Stimulated activated CD4-positive, alpha-beta T cell treated with anti-CD3 and anti-CD28 coated beads, Interleukin-12 subunit alpha, Interleukin-12 subunit beta, amount 100 ng/mL, for 24 hours (primary cell): ENCODE results near the gene MATN1.

Source experiments
- DNase-seq, 2 experiments: peaks; one replicate each; pipeline ENCODE4 v3.0.0-alpha.2; 2020; ENCODE audit warnings: low read depth in 2 of 2

Gene MATN1

DNA sequence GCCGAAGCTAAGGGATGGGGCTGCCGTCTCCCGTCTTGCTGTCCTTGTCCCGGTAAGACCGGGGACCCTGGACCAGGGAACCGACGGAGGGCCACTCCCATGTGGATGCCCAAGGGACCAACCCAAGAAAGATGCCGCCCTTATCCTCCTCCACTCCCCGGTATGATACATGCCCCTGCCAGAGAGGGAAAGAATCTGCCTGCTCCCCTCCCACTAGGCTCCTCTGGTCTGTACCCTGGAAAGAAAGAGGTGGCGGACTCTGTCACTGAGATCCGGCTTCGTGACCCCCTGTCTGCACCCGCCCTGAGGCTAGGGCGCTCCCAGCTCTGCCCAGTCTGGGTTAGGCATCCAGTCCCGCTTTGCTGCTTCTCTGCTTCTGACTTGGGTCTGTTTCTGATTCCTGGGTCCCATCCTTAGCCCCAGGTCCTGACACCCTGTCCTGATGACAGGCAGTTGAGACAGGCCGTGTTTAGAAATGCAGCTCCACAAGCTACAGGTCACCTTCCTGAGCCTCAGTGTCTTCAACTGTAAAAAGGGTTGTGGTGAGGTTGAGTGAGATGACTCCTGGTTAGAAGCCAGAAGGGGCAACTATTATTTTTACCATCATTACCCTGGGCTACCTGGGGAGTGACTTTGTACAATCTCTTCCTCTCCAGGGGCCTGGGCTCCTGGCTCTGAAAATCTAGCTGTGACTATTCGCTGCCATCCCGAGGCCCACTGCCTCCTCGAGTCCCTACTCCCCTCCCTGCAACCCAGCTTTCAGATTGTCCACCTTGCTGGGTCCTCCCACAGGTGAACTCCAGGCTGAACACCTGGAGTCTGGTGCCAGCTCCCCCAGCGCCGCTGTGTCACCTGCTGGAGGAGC lies 3.7 kb downstream of the MATN1 start:
- no peak for DNase-seq

DNA sequence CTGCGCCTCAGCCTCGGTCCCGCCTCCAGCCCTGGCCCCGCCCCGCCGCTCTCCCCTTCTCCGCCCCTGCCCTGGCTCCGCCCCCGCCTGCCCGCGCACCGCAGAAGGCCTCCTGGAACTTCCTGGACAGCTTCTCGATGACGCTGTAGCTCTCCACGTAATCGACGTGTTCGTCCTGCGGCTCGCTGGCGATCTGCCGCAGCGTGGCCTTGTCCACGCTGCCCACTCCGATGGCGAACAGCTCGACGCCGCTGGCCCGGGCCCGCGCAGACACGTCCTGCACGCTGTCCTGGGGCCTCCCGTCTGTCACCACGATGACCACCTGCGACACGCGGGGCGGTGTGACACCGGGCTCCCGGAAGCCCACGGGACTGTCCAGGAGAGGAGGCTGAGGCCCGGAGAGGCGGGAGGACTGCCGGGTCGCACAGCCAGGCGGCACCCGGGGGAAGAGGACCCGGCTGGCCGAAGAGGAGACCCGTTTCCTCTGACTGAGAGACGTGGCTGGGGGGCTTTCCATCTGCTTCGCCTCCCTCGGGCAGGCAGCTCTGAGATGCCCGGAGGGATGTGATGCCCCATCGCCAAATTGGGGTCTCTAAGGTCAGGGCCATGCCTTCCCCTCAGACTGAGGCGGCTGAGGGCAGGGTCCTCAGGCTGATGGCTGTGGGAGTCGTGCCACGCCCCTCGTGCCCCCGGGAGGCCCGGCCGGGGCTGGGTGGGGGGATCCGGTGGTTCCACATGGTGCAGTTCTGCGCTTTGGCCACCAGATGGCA lies 4.6 kb downstream of the MATN1 start:
- DNase-seq: peak; percentile 76 to 78

DNA sequence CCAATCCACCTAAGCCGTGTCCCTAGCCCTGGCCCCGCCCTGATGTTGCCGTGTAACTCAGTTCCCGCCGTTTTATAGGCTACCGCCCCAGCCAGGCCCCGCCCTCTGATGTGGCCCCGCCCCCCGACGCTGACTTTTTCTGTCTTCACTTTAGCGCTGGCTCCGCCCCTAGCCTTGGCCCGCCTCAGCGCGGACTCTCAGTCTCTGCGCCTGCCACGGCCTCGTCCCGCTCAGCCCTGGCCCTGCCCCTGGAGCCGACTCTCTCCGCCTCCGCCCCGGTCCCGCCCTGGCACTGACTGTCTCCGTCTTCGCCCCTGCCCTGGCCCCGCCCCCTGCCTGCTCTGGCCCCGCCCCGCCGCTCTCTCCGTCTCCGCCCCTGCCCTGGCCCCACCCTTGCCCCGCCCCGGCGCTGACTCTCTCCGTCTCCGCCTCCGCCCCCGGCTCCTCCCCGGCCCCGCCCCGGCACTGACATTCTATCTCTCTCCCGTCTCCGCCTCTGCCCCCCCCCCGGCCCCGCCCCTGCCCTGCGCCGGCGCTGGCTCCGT lies 5.2 kb downstream of the MATN1 start:
- peak; percentile 99 to 100 for DNase-seq

DNA sequence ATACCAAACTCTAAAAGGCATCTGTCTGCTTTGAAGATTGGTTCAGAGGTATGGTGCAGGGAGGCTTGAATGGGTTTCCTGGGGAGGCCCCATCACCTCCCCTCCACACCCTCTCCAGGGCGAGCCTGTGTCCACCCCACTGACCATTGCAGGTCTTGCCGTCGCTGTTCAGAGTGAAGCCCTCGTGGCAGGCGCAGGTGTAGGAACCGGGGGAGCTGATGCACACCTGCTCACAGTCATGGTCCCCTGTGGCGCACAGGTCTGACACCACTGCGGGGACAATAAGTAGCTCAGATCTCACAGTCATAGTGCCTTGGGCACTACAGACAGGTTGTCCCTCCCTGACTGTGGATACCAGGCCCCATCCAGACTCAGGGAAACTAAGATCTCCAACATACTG lies 6.7 kb downstream of the MATN1 start:
- DNase-seq: no peak

DNA sequence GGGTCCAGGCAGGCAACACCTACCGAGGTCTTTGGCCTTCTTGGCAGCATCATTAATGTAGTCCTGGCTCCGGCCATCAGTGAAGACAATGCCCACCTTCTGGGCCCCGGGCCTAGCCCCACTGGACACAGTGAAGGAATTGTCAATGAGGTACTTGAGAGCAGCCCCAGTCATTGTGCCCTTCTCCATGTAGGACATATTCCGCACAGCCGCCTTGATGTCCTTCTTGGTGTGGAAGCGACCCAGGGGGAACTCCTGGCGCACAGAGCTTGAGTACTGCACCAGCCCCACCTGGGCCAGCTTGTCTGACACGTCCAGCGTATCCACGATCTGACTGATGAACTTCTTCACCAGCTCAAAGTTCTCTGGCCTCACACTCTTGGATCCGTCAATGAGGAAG lies 7.5 kb downstream of the MATN1 start:
- DNase-seq: no peak

DNA sequence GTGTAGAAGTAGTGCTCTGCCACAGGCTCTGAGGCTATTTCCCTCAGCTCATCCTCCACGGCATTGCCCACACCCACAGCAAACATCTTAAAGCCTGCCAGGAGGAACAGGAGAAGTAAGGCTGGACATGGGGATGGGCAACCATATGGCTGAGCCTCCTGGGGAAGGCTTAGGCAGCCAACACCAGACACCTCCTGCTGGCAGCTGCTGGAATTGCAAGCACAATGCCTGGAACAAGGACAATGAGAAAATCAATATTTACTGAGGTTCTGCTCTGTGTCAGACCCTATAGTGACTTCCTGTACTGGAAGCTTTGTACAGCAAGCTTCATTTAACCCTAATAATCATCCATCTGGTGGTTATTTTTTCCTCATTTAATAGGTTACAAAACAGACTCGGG lies 8.2 kb downstream of the MATN1 start:
- DNase-seq: peak in 1 of 2 experiments; percentile 40

DNA sequence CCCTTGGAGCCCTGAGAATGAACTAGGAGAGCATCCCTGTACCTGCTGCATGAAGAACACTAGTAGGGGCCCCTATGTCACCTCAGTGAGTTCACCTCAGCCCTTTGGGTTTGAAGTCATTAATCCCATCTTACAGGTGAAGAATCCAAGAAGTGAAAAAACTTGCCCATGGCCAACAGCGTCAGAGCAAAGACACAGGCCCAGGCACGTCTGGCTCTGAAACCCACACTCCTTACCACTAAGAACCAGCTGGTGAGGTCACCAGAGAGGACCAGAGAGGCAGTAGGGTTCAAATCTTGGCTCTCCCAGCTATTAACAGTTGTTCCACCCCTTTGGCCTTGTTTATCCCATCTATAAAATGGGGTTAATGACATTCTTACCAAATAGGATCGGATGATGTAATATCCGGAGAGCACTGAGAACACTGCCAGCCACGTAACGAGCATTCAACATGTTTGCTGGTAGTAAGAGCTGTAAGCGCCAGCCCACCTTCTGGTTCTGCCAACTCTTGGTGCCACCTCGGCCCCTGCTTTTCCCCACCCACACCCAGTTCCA lies 8.8 kb downstream of the MATN1 start:
- no peak for DNase-seq

DNA sequence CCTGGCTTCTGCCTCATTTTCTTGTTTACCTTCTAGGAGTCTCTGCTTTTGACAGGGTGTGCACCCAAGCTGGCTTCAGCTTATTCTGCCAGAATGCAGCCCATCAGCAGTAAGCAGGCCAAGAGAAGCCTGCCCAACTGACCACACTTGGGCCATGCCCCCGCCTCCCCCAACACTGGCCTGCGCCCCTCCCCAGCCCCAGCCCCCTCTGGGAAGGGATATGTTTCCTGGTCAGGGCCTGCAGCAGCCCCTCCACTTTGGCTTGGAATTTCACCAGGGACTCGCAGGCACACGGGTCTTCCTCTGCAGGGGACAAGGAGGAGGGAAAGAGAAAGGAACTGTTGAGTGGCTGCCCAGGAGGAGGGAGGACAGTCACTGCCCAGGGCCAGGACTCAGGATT lies 9.4 kb downstream of the MATN1 start:
- no peak for DNase-seq

DNA sequence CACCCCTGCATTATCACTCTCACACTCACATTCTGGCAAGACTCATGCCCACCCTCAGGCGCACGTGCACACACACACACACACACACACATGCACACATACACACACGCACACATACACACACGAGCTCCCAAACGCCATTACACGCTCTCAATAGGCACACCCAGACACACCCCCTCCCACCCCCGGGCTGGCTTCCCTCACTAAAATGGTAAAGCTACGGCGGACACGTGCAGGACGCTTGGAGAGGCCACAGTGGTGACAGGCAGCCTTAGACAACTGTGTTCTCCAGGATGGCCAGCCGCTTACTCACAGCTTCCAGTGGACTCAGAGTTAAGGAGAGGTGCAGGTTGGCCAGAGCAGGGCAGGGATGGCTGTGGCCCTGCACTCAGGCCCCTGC lies 10.1 kb downstream of the MATN1 start:
- no peak for DNase-seq

DNA sequence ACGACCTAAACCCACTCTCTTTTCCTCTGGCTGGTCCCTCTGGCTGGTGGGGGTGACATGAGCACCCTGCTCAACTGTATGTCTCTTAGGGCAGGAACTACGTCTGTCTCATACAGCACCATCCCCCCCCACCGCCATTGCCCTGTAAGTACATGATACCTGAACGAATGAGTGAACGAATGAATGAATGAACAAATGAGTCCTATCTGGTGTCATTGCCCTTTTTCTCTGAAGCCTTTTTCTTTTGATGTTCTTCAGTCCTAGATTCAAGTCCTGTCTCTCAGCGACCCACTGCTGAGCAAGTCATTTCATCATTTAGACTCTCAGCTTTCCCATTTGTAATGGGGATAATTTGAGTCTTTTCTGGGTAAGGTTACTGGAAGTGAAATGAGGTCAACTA lies 10.8 kb downstream of the MATN1 start:
- no peak for DNase-seq

DNA sequence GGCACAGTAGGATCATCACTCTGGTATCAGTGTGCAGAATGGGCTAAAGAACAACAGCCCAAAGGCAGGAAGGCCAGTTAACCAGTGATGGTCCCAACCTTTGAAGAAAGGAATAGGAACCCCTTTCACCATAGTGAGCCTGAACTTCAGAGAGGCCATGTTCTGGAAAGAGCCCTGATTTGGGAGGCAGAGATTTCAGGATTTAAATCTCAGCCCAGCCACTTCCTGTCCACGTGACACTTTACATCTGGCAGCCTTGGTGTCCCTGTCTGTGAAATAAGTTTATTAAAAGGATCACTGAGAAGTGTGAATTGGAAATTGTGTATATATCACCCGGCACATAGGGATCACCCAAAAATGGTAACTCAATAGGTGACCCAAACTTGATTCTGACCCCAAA lies 13.0 kb downstream of the MATN1 start:
- no peak for DNase-seq

DNA sequence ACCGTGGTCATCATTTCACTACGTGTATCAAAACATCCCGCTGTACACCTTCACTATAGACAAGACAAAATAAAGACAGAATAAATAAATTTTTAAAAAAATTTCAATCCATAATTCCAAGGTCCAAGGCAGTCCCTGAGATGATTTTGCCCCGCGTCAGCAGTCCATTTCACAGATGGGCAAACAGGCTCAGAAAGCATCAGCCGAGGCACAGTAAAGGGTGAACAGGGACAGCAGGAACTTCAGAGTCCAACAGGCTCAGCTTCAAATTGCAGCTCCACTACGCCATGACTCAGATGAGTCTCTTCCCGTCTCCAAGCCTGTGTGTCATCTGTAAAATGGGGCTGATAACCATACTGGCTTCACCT lies 15.0 kb downstream of the MATN1 start:
- DNase-seq: no peak

DNA sequence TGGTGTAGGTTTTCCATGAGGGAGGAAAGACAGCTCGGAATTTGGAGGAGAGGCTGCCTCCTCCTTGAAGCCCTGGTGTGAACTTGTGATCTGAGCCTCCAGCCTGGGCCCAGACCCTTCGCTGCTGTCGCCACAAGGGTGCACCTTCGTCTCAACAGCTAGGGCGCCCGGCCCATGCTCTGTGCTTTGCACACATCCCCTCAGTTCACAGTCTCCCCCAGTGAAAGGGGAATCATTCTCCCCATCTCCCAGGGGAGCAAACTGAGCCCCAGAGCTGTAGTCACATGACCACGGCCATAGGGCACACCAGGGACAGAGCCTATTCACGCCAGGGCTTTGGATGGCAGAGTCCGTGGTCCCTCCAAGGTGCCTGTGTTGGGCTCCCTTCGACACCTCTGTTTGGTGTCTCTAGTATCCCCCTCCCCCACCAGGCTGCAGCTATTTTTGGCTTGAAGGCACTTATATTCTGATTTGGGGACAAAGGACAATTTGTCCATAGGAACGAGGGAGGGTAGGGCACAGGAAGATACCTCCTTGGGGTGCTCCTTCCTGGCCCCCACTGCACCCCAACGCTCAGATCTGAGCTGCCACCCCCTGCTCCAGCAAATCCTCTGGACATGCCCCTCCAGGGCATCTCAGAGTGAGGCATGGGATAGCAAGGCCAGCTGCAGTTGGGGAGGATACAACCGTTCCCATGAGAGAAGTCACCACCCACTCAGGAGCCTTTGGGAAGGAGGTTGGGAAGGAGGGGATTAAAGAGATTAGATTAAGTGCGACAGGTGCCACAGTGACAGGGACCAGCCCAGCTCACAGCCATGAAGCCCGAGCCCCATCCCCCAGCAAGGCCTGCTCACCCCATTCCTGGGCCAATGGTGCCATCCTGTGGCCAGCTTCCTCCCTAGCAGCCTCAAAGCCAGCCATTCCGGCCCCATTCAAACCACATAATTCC lies 15.7 kb downstream of the MATN1 start:
- peak; percentile 47 to 65 for DNase-seq

DNA sequence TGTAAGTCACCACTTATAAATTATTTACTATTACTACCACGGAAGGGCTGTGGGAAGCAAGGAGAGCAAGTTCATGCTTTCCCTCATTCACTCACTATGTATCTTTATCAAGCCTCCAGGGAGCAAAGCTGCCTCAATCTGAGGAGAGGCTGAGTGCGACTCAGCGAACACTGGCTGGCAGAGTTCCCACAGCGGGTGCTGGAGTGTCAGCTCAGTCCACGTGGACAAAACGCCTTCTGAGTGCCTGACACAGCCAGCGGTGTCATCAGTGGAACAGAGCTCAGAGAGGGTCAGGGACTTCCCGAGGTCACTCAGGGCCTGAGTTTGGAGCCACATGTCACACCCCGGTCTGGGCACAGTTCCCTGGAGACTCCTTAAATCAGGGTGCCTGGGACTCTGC lies 16.9 kb downstream of the MATN1 start:
- DNase-seq: no peak

DNA sequence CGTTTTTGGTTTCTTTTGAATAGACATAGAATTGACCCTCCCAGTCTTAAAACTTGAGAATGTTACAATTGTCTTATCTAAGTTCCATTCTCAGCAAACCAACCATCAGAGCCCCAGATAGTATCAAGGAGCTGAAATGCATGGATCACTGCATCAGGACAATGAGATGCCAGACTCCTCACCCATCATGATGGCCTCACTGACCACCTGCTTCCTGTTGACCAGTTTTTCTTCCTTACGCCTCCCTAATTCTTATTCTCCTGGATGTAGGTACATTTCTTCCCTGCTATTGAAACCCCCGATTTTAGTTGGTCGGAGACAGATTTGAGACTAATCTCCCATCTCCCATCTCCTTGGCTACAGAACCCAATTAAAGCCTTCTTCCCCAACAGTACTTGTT lies 17.7 kb downstream of the MATN1 start:
- DNase-seq: no peak

DNA sequence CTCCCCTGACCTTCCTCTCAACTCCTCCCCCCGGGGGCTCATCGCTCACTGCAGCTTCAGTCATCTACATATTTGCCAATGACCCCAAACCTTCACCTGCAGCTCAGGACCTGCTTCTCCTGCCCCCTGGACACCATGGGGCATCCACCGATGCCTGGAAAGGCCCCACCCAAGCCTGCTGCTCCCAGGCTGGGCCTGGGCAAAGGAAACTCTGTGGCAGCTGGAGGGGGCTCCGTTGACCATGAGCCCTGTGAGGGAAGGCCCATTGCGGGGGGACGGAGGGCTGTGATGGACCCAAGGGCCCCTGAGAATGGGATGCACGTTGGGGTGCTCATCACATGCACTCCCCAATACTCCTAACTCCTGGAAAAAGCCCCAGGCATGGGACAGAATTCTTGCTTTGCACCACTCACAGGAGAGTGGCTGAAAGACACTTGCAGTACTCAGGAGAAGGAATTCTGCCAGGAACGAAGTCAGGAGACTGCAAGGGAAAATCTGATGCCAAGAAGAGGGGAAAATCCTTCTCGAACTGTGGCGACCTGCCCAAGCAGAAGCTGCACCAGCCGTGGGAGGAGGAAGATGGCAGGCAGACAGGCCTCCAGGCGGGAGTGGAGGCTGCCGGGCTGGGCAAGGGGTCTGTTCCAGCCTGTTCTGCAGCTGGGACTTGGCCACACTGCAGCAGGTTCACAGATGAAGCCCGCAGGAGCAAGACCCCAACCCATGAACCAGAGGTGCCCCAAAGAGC lies 18.4 kb downstream of the MATN1 start:
- no peak for DNase-seq

DNA sequence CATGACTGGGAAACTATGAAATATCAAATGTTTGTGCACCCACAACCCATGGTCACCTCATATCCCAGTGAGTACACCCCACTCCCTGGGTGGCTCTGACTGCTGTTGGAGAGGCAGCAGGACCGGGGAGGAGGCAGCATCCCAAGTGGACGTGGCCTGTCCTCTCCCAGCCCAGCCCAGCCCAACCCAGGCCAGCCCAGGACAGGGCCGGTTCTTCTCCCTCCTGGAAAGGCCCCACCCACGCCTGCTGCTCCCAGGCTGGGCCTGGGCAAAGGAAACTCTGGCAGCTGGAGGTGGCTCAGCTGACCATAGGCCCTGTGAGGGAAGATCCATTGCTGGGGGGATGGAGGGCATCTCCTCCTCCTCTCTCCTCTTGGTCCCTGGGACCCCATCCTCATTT lies 19.1 kb downstream of the MATN1 start:
- DNase-seq: no peak

DNA sequence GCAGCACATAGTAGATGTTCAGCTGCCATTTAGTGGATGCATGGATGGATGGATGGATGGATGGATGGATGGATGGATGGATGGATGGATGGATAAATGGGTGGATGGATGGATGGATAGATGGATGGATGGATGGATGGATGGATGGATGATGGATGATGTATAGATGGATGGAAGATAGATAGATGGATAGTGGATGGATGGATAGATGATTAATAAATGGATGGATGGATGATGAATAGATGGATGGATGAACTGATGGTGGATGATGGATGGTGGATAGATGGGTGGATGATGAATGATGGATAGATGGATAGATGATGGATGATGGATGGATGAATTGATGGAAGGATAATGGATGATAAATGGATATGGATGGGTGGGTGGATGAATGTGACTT lies 20.6 kb downstream of the MATN1 start:
- no peak for DNase-seq

DNA sequence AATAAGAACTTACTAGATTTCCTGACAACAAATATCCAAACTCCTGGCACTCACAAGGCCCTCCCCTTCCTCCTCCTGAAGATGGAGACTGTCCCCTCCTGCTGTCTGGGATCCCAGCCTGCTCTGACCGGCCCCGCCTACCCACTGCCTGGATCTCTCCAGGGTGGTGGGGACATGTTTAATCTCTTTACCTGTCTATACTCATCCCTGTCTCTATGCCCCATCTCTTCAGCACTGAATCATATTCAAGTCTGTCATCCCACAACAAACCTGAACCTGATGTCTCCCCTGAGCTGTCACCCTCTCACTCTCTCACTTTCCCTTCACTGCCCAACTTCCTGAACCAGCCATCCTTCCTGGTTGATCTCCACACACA lies 22.1 kb downstream of the MATN1 start:
- no peak for DNase-seq

DNA sequence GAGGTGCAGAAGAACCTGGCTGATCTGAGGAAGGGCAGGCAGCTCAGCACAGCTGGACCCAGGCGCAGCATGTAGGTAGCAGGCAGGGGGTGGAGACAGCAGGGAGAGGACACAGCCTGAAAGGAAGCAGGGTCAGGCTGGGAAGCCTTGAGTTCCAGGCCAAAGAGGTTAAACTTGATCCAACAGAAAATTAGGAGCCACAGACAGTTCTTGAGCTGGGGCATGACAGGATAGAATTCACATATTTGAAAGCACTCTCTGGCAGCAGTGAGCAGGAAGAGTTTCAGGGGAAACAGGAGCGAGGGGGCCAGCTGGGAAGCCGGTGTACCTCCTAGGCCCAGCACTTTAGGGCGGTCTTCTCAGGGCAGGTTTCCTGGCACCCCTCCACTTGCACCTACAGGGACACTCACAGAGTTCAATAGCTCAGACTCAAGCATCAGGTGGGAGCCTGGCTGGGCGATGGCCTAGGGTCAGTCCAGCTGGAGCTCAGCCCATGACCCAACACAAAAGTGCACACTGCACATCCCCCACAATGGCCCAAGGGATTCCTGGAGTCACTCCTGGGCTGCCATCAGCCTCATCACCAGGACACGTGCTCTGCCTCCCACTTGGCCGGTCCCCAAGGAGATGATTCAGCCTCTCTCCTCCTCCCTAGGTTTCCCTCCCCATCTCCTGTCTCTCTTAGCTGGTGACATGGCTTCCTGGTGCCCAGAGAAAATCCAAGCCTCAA lies 22.7 kb downstream of the MATN1 start:
- DNase-seq: no peak
